IMR-90 (cell line): ENCODE results near the gene SURF1. TPM values are rescaled to one million over a fixed set of nuclear protein-coding genes. Genes with fewer than 3 reads are reported as not detected.

ENCODE experiments used
- ATAC-seq: fragments of 200-7000 bp; cut with Tn5 transposase; 2 replicates; pipeline ENCODE4 v1.9.1; 2020; ENCODE audit warnings: low read depth, mild to moderate bottlenecking, moderate library complexity
- BruUV-seq: library from RNA; stranded (reverse); fragments of 400-500 nt; replicated peaks from 2 replicates; lab custom pipeline; 2021; lab: Mats Ljungman, UMichigan
- CTCF ChIA-PET: fragments of 300-600 bp; formaldehyde crosslinking; extraction: SDS; loops from one replicate; lab custom pipeline; 2021; ENCODE audit warnings: antibody characterized with exemption; lab: Yijun Ruan, JAX
- POLR2A ChIA-PET: fragments of 300-600 bp; sonication (Branson Sonifier 250); formaldehyde crosslinking; loops from one replicate; lab custom pipeline; 2022; ENCODE audit warnings: antibody characterized with exemption; ENCODE audit not compliant: unreplicated experiment; lab: Charles Lee
- DNase-seq: peaks from one replicate; pipeline ENCODE4 v3.0.0; 2013
- H2AFZ ChIP-seq: replicated peaks from 2 replicates; pipeline ENCODE3; 2013; ENCODE audit warnings: low read length, mild to moderate bottlenecking; ENCODE audit not compliant: poor library complexity
- H2AK5ac ChIP-seq: 2 replicates; pipeline ENCODE4 v1.6.1; 2013; ENCODE audit warnings: low read depth, low read length, inconsistent platforms
- H2AK9ac ChIP-seq: replicated peaks from 2 replicates; pipeline ENCODE3; 2013; ENCODE audit warnings: mild to moderate bottlenecking, low read depth, low read length, moderate library complexity; ENCODE audit not compliant: poor library complexity
- H2BK120ac ChIP-seq: 2 replicates; pipeline ENCODE4 v1.6.1; 2013; ENCODE audit warnings: low read depth, low read length, inconsistent platforms
- H2BK15ac ChIP-seq: 3 replicates; pipeline ENCODE4 v1.6.1; 2013; ENCODE audit warnings: low read depth, low read length, inconsistent platforms
- H2BK20ac ChIP-seq: 2 replicates; pipeline ENCODE4 v1.6.1; 2013; ENCODE audit warnings: low read depth, mild to moderate bottlenecking, inconsistent platforms, low read length, moderate library complexity
- H2BK5ac ChIP-seq: 2 replicates; pipeline ENCODE4 v1.6.1; 2013; ENCODE audit warnings: mild to moderate bottlenecking, low read depth, low read length, inconsistent platforms; ENCODE audit not compliant: poor library complexity, severe bottlenecking
- H3K14ac ChIP-seq: replicated peaks from 2 replicates; pipeline ENCODE4 v1.6.1; 2013; ENCODE audit warnings: low read depth, low read length, inconsistent platforms
- H3K18ac ChIP-seq: 2 replicates; pipeline ENCODE4 v1.6.1; 2013; ENCODE audit warnings: low read depth, low read length, control low read depth
- H3K23ac ChIP-seq: 2 replicates; pipeline ENCODE4 v1.6.1; 2013; ENCODE audit warnings: low read depth, low read length, inconsistent platforms
- H3K27ac ChIP-seq: 2 replicates; pipeline ENCODE4 v1.5.1; 2013; ENCODE audit warnings: mild to moderate bottlenecking, control low read depth, low read length; ENCODE audit not compliant: insufficient read depth
- H3K27me3 ChIP-seq: 2 replicates; pipeline ENCODE4 v1.6.1; 2013; ENCODE audit warnings: low read length; ENCODE audit not compliant: control insufficient read depth, insufficient read depth
- H3K36me3 ChIP-seq: 2 replicates; pipeline ENCODE4 v1.6.1; 2013; ENCODE audit warnings: low read length, mixed read lengths; ENCODE audit not compliant: control insufficient read depth, insufficient read depth
- H3K4ac ChIP-seq: 2 replicates; pipeline ENCODE4 v1.6.1; 2013; ENCODE audit warnings: low read depth, low read length, inconsistent platforms
- H3K4me1 ChIP-seq: 2 replicates; pipeline ENCODE4 v1.6.1; 2013; ENCODE audit warnings: low read length, mixed read lengths; ENCODE audit not compliant: control insufficient read depth, insufficient read depth
- H3K4me2 ChIP-seq: 2 replicates; pipeline ENCODE4 v1.6.1; 2013; ENCODE audit warnings: low read depth, mild to moderate bottlenecking, control low read depth, low read length, moderate library complexity
- H3K4me3 ChIP-seq: 2 replicates; pipeline ENCODE4 v1.5.1; 2013; ENCODE audit warnings: low read depth, mild to moderate bottlenecking, control low read depth, low read length, moderate library complexity; ENCODE audit not compliant: insufficient read depth
- H3K56ac ChIP-seq: 2 replicates; pipeline ENCODE4 v1.6.1; 2013; ENCODE audit warnings: low read length, inconsistent platforms; ENCODE audit not compliant: insufficient read depth; ENCODE audit errors: extremely low read depth
- H3K79me1 ChIP-seq, 2 experiments: 2 replicates each; pipeline ENCODE4 v1.6.1; 2013; ENCODE audit warnings: low read length in 2 of 2, inconsistent platforms in 1 of 2, low read depth in 1 of 2
- H3K9ac ChIP-seq: 2 replicates; pipeline ENCODE4 v1.6.1; 2013; ENCODE audit warnings: low read depth, low read length, control low read depth
- H3K9me1 ChIP-seq: 2 replicates; pipeline ENCODE4 v1.6.1; 2013; ENCODE audit warnings: low read length, inconsistent platforms; ENCODE audit not compliant: insufficient read depth
- H3K9me3 ChIP-seq: 2 replicates; pipeline ENCODE4 v1.6.1; 2013; ENCODE audit warnings: low read length; ENCODE audit not compliant: control insufficient read depth, insufficient read depth
- H4K20me1 ChIP-seq: 2 replicates; pipeline ENCODE4 v1.6.1; 2013; ENCODE audit warnings: low read length, inconsistent platforms; ENCODE audit not compliant: insufficient read depth
- H4K5ac ChIP-seq: 2 replicates; pipeline ENCODE4 v1.6.1; 2013; ENCODE audit warnings: mild to moderate bottlenecking, low read depth, low read length, control low read depth
- H4K8ac ChIP-seq, 2 experiments: 2 replicates each; pipeline ENCODE4 v1.6.1; 2013; ENCODE audit warnings: low read depth in 2 of 2, low read length in 2 of 2, control low read depth in 1 of 2, inconsistent platforms in 1 of 2
- H4K91ac ChIP-seq: 2 replicates; pipeline ENCODE4 v1.6.1; 2013; ENCODE audit warnings: low read depth, low read length, inconsistent platforms; ENCODE audit not compliant: insufficient read depth
- BHLHE40 ChIP-seq: fragments of 150-350 bp; IDR thresholded peaks from 2 replicates; pipeline ENCODE4 v1.6.1; 2016; ENCODE audit warnings: mild to moderate bottlenecking, low read depth, low read length
- CEBPB ChIP-seq: IDR thresholded peaks from 2 replicates; pipeline ENCODE4 v1.6.1; 2012; ENCODE audit warnings: low read depth, low read length, improper control_type of control experiment
- CHD1 ChIP-seq: IDR thresholded peaks from 2 replicates; pipeline ENCODE4 v1.6.1; 2012; ENCODE audit warnings: low read depth, low read length, improper control_type of control experiment
- CTCF ChIP-seq: conservative IDR thresholded peaks from 2 replicates; pipeline ENCODE4 v1.5.1; 2012; ENCODE audit warnings: mild to moderate bottlenecking, low read depth, low read length, improper control_type of control experiment
- ELK1 ChIP-seq: fragments of 150-350 bp; IDR thresholded peaks from 2 replicates; pipeline ENCODE4 v1.6.1; 2016; ENCODE audit warnings: low read depth, mild to moderate bottlenecking, low read length, moderate library complexity, borderline replicate concordance
- FOS ChIP-seq: fragments of 150-350 bp; IDR thresholded peaks from 2 replicates; pipeline ENCODE4 v1.6.1; 2016; ENCODE audit warnings: low read depth, low read length
- MAFK ChIP-seq: IDR thresholded peaks from 2 replicates; pipeline ENCODE4 v1.6.1; 2012; ENCODE audit warnings: low read depth, low read length, improper control_type of control experiment
- MAZ ChIP-seq: IDR thresholded peaks from 2 replicates; pipeline ENCODE4 v1.6.1; 2012; ENCODE audit warnings: low read depth, mild to moderate bottlenecking, low read length, improper control_type of control experiment, moderate library complexity, borderline replicate concordance
- MXI1 ChIP-seq: IDR thresholded peaks from 2 replicates; pipeline ENCODE4 v1.6.1; 2012; ENCODE audit warnings: low read depth, mild to moderate bottlenecking, low read length, moderate library complexity, borderline replicate concordance
- NFE2L2 ChIP-seq: fragments of 150-350 bp; IDR thresholded peaks from 2 replicates; pipeline ENCODE4 v1.6.1; 2016; ENCODE audit warnings: low read depth, mild to moderate bottlenecking, low read length
- POLR2A ChIP-seq: IDR thresholded peaks from 2 replicates; pipeline ENCODE4 v1.6.1; 2012; ENCODE audit warnings: mild to moderate bottlenecking, low read depth, low read length
- RAD21 ChIP-seq: IDR thresholded peaks from 2 replicates; pipeline ENCODE4 v1.6.1; 2012; ENCODE audit warnings: low read length, improper control_type of control experiment
- RCOR1 ChIP-seq: IDR thresholded peaks from 2 replicates; pipeline ENCODE4 v1.6.1; 2012; ENCODE audit warnings: mild to moderate bottlenecking, low read length, improper control_type of control experiment; ENCODE audit not compliant: insufficient replicate concordance
- RFX5 ChIP-seq: IDR thresholded peaks from 2 replicates; pipeline ENCODE4 v1.8.0; 2012; ENCODE audit warnings: low read depth, mild to moderate bottlenecking, low read length, moderate library complexity
- SMC3 ChIP-seq: fragments of 150-350 bp; IDR thresholded peaks from 2 replicates; pipeline ENCODE4 v1.6.1; 2016; ENCODE audit warnings: low read depth, mild to moderate bottlenecking, antibody characterized with exemption, low read length, moderate library complexity
- USF2 ChIP-seq: fragments of 150-350 bp; IDR thresholded peaks from 2 replicates; pipeline ENCODE4 v1.6.1; 2017; ENCODE audit warnings: mild to moderate bottlenecking, antibody characterized with exemption, low read length, low read depth
- WGBS, 2 experiments: methylation state at CpG; one replicate each; pipeline versions ENCODE4 v1.1.5 to v1.1.7; 2013; ENCODE audit warnings: missing lambda C conversion rate in 2 of 2; ENCODE audit not compliant: insufficient read length in 1 of 2; ENCODE audit errors: extremely low coverage in 2 of 2; 5-methylcytosine and 5-hydroxymethylcytosine counted together
- dilution Hi-C: fragments of 300-500 bp; cut with HindIII; formaldehyde crosslinking; loops from one replicate; pipeline ENCODE4 v1.14.3; 2018; ENCODE audit warnings: low sequenced_read_pairs; ENCODE audit not compliant: unreplicated experiment
- in situ Hi-C: fragments of 300-500 bp; cut with MboI; formaldehyde crosslinking; loops from 3 replicates; pipeline ENCODE4 v1.14.3; 2019; ENCODE audit warnings: low sequenced_read_pairs, inconsistent platforms, mixed read lengths
- intact Hi-C: fragments of 100-400 bp; cut with micrococcal nuclease; formaldehyde crosslinking; loops from 2 replicates; pipeline ENCODE4 v1.10.0; 2022
- polyA plus RNA-seq, 3 experiments: library from polyadenylated mRNA; depleted of rRNA; stranded (reverse); fragments of >200 nt; gene quantifications; 2 replicates each; pipeline ENCODE4 v1.2.3, GENCODE V29; 2012; ENCODE audit warnings: low replicate concordance in 1 of 3
- total RNA-seq: library from RNA; depleted of rRNA; stranded (reverse); fragments of >200 nt; gene quantifications from 2 replicates; pipeline ENCODE4 v1.2.3, GENCODE V29; 2012

SURF1 gene
- total and polyA plus RNA-seq, 2 of the 4 experiments (the other 2 are of a cell fraction): 15.1 to 24.5 TPM

GRCh38 chr9:133331221-133331620 is 25.1 kb downstream of the SURF1 start:
- no peak overlapping the region for H4K91ac ChIP-seq
- H3K56ac ChIP-seq: no peak overlapping the region
- no peaks in the 10 kb centered on the region for H3K27me3 ChIP-seq
- H2BK15ac ChIP-seq: no peak overlapping the region
- no peak overlapping the region for H3K4me3 ChIP-seq
- H2AK9ac ChIP-seq: no peak overlapping the region
- H4K8ac ChIP-seq: no peak overlapping the region
- no peak overlapping the region for H3K4ac ChIP-seq
- in situ Hi-C loops (no loop called here), dilution Hi-C loops (no loop called here), intact Hi-C loops (no loop called here)
- H4K5ac ChIP-seq: no peak overlapping the region
- no peak overlapping the region for H2AK5ac ChIP-seq
- no peak overlapping the region for H3K18ac ChIP-seq
- H3K27ac ChIP-seq: no peak overlapping the region
- peaks cover 35% of the 10 kb centered on the region for H3K36me3 ChIP-seq
- peaks cover 6% of the 10 kb centered on the region; the same call in 1 of the 2 replicates for H3K9me1 ChIP-seq
- no peak for ATAC-seq
- H3K14ac ChIP-seq: no peak overlapping the region
- WGBS, 2 experiments: 93% methylated on average over 10 of the region's 19 CpGs; no CpG with 5 or more reads in 1 of the 2 experiments
- H3K9me3 ChIP-seq: no peaks in the 10 kb centered on the region
- no peak overlapping the region for H2AFZ ChIP-seq
- peaks cover 17 to 30% of the 10 kb centered on the region in 2 experiments; a peak in 3 of 4 replicates for H3K79me1 ChIP-seq
- H2BK20ac ChIP-seq: no peak overlapping the region
- BruUV-seq: no TSS peak
- H4K20me1 ChIP-seq: no peaks in the 10 kb centered on the region; the same call in 1 of the 2 replicates
- no peak overlapping the region for H2BK120ac ChIP-seq
- POLR2A ChIA-PET: no interaction called here
- no peak for DNase-seq
- no peak overlapping the region for H3K23ac ChIP-seq
- H3K4me1 ChIP-seq: no peaks in the 10 kb centered on the region
- no peak overlapping the region for H3K9ac ChIP-seq
- no peak overlapping the region for H2BK5ac ChIP-seq
- H3K4me2 ChIP-seq: no peak overlapping the region
- CTCF ChIA-PET: no interaction called here
- no peak for TF ChIP-seq CTCF
- no peak for TF ChIP-seq USF2
- no peak for TF ChIP-seq NFE2L2
- TF ChIP-seq CEBPB: no peak
- no peak for TF ChIP-seq SMC3
- no peak for TF ChIP-seq MAFK
- TF ChIP-seq FOS: no peak
- TF ChIP-seq RCOR1: no peak
- no peak for TF ChIP-seq CHD1
- no peak for TF ChIP-seq MAZ
- TF ChIP-seq RFX5: no peak
- TF ChIP-seq RAD21: no peak
- TF ChIP-seq MXI1: no peak
- no peak for TF ChIP-seq ELK1
- no peak for TF ChIP-seq POLR2A
- no peak for TF ChIP-seq BHLHE40
